Vagina (tissue), 2 donors: ENCODE results near the gene ANTXR1. TPM values are rescaled to one million over a fixed set of nuclear protein-coding genes. Genes with fewer than 3 reads are reported as not detected.

ENCODE experiments used
- DNase-seq, 2 donors: peaks; one replicate each; pipeline ENCODE4 v3.0.0-alpha.2; 2017; ENCODE audit errors: extremely low spot score in 2 of 2
- H3K27ac ChIP-seq: fragments of 200-600 bp; sonication (generic); one replicate; pipeline ENCODE4 v1.5.1; 2019
- H3K27me3 ChIP-seq: fragments of 200-600 bp; sonication (generic); one replicate; pipeline ENCODE4 v1.5.1; 2019
- H3K36me3 ChIP-seq, 2 donors: fragments of 200-600 bp; sonication (generic); one replicate each; pipeline ENCODE4 v1.5.1; 2017 to 2019
- H3K4me1 ChIP-seq: fragments of 200-600 bp; sonication (generic); one replicate; pipeline ENCODE4 v1.5.1; 2019
- H3K4me3 ChIP-seq, 2 donors: fragments of 200-600 bp; sonication (generic); 1 replicate in 1 of 2; 2 replicates in 1 of 2; pipeline ENCODE4 v1.5.1; 2016 to 2019
- H3K9me3 ChIP-seq: fragments of 200-600 bp; sonication (generic); one replicate; pipeline ENCODE4 v1.5.1; 2019
- CTCF ChIP-seq, 3 experiments: fragments of 450-650 bp in 2 of 3; fragments of 200-600 bp in 1 of 3; sonication (generic) in 1 of 3; IDR thresholded peaks; one replicate each; pipeline ENCODE4 v1.5.1; 2017 to 2019; ENCODE audit warnings: antibody characterized with exemption in 3 of 3, mild to moderate bottlenecking in 2 of 3, moderate library complexity in 2 of 3
- POLR2A ChIP-seq, 2 donors: fragments of 450-650 bp; IDR thresholded peaks; one replicate each; pipeline ENCODE4 v1.6.1; 2017; ENCODE audit warnings: antibody characterized with exemption in 2 of 2, mild to moderate bottlenecking in 2 of 2, moderate library complexity in 2 of 2
- POLR2AphosphoS5 ChIP-seq, 2 donors: sonication (generic); formaldehyde crosslinking; IDR thresholded peaks; one replicate each; pipeline ENCODE4 v1.9.0; 2017; ENCODE audit warnings: antibody characterized with exemption in 2 of 2, mild to moderate bottlenecking in 2 of 2, low read depth in 1 of 2; ENCODE audit not compliant: insufficient read depth in 1 of 2
- intact Hi-C: fragments of 100-400 bp; cut with DNase I; formaldehyde crosslinking; loops from one replicate; pipeline ENCODE4 v1.15.1; 2023
- total RNA-seq: library from RNA; depleted of rRNA; stranded (reverse); fragments of >200 nt; gene quantifications from one replicate; pipeline ENCODE4 v1.2.3, GENCODE V29; 2016

The ANTXR1 gene
- total RNA-seq, 1 donor from 2014 or later = 102 TPM

- no peak overlapping the region for H3K4me3 ChIP-seq
- no peaks in the 10 kb centered on the region for H3K9me3 ChIP-seq
- DNase-seq = no peak
- peaks cover 0 to 18% of the 10 kb centered on the region in 2 donors for H3K36me3 ChIP-seq
- no peaks in the 10 kb centered on the region for H3K27me3 ChIP-seq
- peak overlapping the region; percentile 35 for H3K27ac ChIP-seq
- peaks cover 25% of the 10 kb centered on the region for H3K4me1 ChIP-seq
- TF ChIP-seq POLR2AphosphoS5 (IDR thresholded peaks at IDR 0.05; ENCODE audit: insufficient read depth in 1 of 2, low read depth in 1 of 2) (no peak), CTCF (IDR thresholded peaks at IDR 0.05) (no peak), POLR2A (IDR thresholded peaks at IDR 0.05) (no peak)
- intact Hi-C loops = no loop called here
Observed at GRCh38 chr2:69186614-69187013, 173.6 kb downstream of the ANTXR1 start.

GRCh38 chr2:69188182-69188900 lies 175.4 kb downstream of the ANTXR1 start:
- TF ChIP-seq POLR2AphosphoS5 (IDR thresholded peaks at IDR 0.05; ENCODE audit: insufficient read depth in 1 of 2, low read depth in 1 of 2) (no peak), POLR2A (IDR thresholded peaks at IDR 0.05) (no peak), CTCF (IDR thresholded peaks at IDR 0.05) (no peak)
- intact Hi-C loops = no loop called here
- Histone ChIP-seq H3K9me3 (no peaks in the 10 kb centered on the region), H3K27me3 (no peaks in the 10 kb centered on the region), H3K27ac (peak overlapping the region; percentile 31), H3K4me3 (no peak overlapping the region), H3K4me1 (peaks cover 25% of the 10 kb centered on the region), H3K36me3 (peaks cover 0 to 10% of the 10 kb centered on the region in 2 donors)
- DNase-seq = no peak

GRCh38 chr2:69190743-69191404 lies 177.9 kb downstream of the ANTXR1 start:
- TF ChIP-seq CTCF (IDR thresholded peaks at IDR 0.05) (no peak), POLR2AphosphoS5 (IDR thresholded peaks at IDR 0.05; ENCODE audit: insufficient read depth in 1 of 2, low read depth in 1 of 2) (no peak), POLR2A (IDR thresholded peaks at IDR 0.05) (no peak)
- Histone ChIP-seq H3K4me1 (peaks cover 29% of the 10 kb centered on the region), H3K4me3 (no peak overlapping the region), H3K9me3 (no peaks in the 10 kb centered on the region), H3K27me3 (no peaks in the 10 kb centered on the region), H3K36me3 (peaks cover 0 to 11% of the 10 kb centered on the region in 2 donors), H3K27ac (peak overlapping the region; percentile 57)
- intact Hi-C loops = no loop called here
- no peak for DNase-seq

DNA sequence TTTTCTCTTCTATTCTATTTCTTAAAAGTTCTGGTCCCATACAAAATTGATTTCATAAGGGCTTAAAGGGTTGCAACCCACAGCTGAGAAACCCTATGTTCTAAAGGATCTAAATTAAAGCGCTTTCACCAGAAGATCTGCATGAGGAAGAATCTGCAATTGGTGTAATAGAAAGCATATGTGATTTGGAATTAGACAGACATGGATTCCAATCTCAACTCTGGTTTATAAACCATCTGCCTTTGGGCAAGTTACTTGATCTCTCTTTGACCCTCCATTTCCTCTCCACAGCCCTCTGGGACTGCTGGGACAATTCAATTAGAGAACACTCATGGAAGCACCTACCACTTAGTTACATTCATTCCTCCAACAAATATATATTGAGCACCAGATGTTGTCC lies 178.7 kb downstream of the ANTXR1 start:
- peak overlapping the region; percentile 57 for H3K27ac ChIP-seq
- intact Hi-C loops = no loop called here
- DNase-seq = no peak
- H3K27me3 ChIP-seq = no peaks in the 10 kb centered on the region
- no peaks in the 10 kb centered on the region for H3K9me3 ChIP-seq
- TF ChIP-seq CTCF (IDR thresholded peaks at IDR 0.05) = no peak
- TF ChIP-seq POLR2AphosphoS5 (IDR thresholded peaks at IDR 0.05; ENCODE audit: insufficient read depth in 1 of 2, low read depth in 1 of 2) = no peak
- TF ChIP-seq POLR2A (IDR thresholded peaks at IDR 0.05) = no peak
- H3K4me1 ChIP-seq = peaks cover 34% of the 10 kb centered on the region
- H3K4me3 ChIP-seq = no peak overlapping the region
- H3K36me3 ChIP-seq = peaks cover 0 to 11% of the 10 kb centered on the region in 2 donors
